Adipocyte (in vitro differentiated cells): ENCODE measurements around the gene SLC15A3.

Experiments
- DNase-seq: peaks from one replicate; pipeline ENCODE4 v3.0.0-alpha.2; 2015; ENCODE audit warnings: low read depth
- H3K27me3 ChIP-seq: replicated peaks from 2 replicates; pipeline ENCODE4 v1.7.0; 2013; ENCODE audit warnings: mild to moderate bottlenecking, low read length, moderate library complexity; ENCODE audit not compliant: control insufficient read depth, insufficient read depth
- H3K36me3 ChIP-seq: 2 replicates; pipeline ENCODE4 v1.7.0; 2013; ENCODE audit warnings: low read length, mild to moderate bottlenecking, moderate library complexity; ENCODE audit not compliant: control insufficient read depth, insufficient read depth, severe bottlenecking
- H3K4me1 ChIP-seq: 2 replicates; pipeline ENCODE4 v1.7.0; 2013; ENCODE audit warnings: mild to moderate bottlenecking, low read length, moderate library complexity; ENCODE audit not compliant: control insufficient read depth, insufficient read depth
- H3K4me3 ChIP-seq: 2 replicates; pipeline ENCODE4 v1.7.0; 2013; ENCODE audit warnings: mild to moderate bottlenecking, low read length, moderate library complexity
- H3K9ac ChIP-seq: 2 replicates; pipeline ENCODE4 v1.7.0; 2013; ENCODE audit warnings: mild to moderate bottlenecking, low read length, moderate library complexity
- H3K9me3 ChIP-seq: 2 replicates; pipeline ENCODE4 v1.7.0; 2013; ENCODE audit warnings: mild to moderate bottlenecking, low read length, moderate library complexity; ENCODE audit not compliant: control insufficient read depth

Gene SLC15A3

GRCh38 chr11:60987577-60988277, 35.8 kb upstream of the SLC15A3 start:
- Histone ChIP-seq H3K36me3 (no peaks in the 10 kb centered on the region), H3K9ac (no peak overlapping the region), H3K4me3 (no peak overlapping the region), H3K4me1 (no peaks in the 10 kb centered on the region), H3K27me3 (peaks cover 41% of the 10 kb centered on the region), H3K9me3 (peaks cover 3% of the 10 kb centered on the region)
- DNase-seq: no peak

GRCh38 chr11:60985991-60986915, 34.3 kb upstream of the SLC15A3 start:
- Histone ChIP-seq H3K9ac (no peak overlapping the region), H3K4me1 (no peaks in the 10 kb centered on the region), H3K36me3 (no peaks in the 10 kb centered on the region), H3K9me3 (peaks cover 3% of the 10 kb centered on the region), H3K4me3 (no peak overlapping the region), H3K27me3 (peaks cover 45% of the 10 kb centered on the region)
- DNase-seq: peak; percentile 8

- no peaks in the 10 kb centered on the region for H3K4me1 ChIP-seq
- no peak overlapping the region for H3K9ac ChIP-seq
- no peak for DNase-seq
- peaks cover 45% of the 10 kb centered on the region for H3K27me3 ChIP-seq
- H3K4me3 ChIP-seq: no peak overlapping the region
- H3K9me3 ChIP-seq: peaks cover 3% of the 10 kb centered on the region
- no peaks in the 10 kb centered on the region for H3K36me3 ChIP-seq
Observed at GRCh38 chr11:60985501-60985900, 33.5 kb upstream of the SLC15A3 start.

GRCh38 chr11:60984636-60985035, 32.7 kb upstream of the SLC15A3 start:
- no peaks in the 10 kb centered on the region for H3K36me3 ChIP-seq
- no peak for DNase-seq
- no peaks in the 10 kb centered on the region for H3K4me1 ChIP-seq
- peaks cover 39% of the 10 kb centered on the region for H3K27me3 ChIP-seq
- H3K4me3 ChIP-seq: no peak overlapping the region
- H3K9me3 ChIP-seq: peaks cover 3% of the 10 kb centered on the region
- H3K9ac ChIP-seq: no peak overlapping the region

DNA sequence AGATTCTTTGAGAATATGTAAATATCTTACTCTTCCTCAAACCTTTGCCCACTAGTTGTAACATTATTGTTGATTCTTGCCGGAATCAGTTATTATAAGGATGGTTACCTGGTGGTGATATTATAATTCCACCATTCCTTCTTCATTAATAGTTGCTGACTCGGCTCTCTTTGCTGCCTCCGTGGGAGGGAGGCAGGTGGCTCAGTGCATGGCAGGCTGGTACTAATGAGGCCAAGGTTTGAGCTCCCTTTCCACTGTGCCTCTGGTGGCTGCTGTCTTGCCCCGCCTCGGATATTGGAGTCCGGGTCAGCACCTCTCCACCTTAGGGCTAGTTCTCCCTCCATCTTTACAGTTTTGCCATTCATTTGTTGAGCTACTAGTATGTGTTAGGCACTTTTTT, 32.2 kb upstream of the SLC15A3 start:
- no peak for DNase-seq
- Histone ChIP-seq H3K9me3 (peaks cover 3% of the 10 kb centered on the region), H3K9ac (no peak overlapping the region), H3K36me3 (no peaks in the 10 kb centered on the region), H3K4me1 (no peaks in the 10 kb centered on the region), H3K4me3 (no peak overlapping the region), H3K27me3 (peaks cover 35% of the 10 kb centered on the region)

DNA sequence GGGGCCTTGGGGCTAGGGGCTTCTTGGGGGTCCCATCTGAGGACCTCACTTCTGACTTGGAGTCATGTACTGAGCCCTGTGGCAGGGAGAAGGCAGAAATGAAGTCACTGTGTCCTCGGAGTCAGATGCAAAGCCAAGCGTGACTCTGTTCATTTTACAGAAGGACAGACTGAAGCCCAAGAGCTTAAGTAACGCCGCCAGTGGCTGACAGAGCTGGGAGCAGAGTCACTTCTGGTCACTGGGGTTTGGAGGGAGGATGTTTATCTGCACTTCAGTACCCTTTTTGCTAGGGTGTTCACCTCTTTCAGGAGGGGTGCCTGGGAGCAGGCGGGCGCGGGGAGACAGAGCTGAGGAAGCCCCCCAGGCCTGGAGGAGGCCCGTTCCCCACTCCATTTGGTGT, 30.2 kb upstream of the SLC15A3 start:
- Histone ChIP-seq H3K4me3 (no peak overlapping the region), H3K9ac (no peak overlapping the region), H3K9me3 (peaks cover 3% of the 10 kb centered on the region), H3K4me1 (no peaks in the 10 kb centered on the region), H3K36me3 (no peaks in the 10 kb centered on the region), H3K27me3 (peaks cover 32% of the 10 kb centered on the region)
- DNase-seq: no peak

DNA sequence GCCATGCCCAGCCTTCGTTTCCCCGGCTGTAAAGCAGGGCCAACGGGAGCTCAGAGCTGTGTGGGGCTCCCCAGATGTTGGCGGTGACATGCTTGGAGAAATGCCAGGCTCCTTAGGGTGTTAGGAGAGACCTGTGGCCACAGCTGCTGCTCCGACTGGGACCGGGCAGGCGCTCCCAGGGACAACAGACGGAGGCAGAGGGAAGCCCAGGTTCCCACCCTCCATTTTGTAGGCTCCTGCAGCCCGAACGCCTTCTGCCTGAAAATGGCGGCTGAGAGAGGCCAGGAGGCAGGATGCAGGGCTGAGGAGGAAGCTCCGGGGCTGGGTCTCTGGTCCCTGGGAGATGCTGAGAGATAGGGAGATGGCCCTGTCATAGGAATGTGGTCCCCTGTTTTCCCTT, 29.5 kb upstream of the SLC15A3 start:
- Histone ChIP-seq H3K9ac (no peak overlapping the region), H3K27me3 (peaks cover 35% of the 10 kb centered on the region), H3K4me1 (no peaks in the 10 kb centered on the region), H3K36me3 (no peaks in the 10 kb centered on the region), H3K4me3 (no peak overlapping the region), H3K9me3 (peaks cover 3% of the 10 kb centered on the region)
- no peak for DNase-seq

DNA sequence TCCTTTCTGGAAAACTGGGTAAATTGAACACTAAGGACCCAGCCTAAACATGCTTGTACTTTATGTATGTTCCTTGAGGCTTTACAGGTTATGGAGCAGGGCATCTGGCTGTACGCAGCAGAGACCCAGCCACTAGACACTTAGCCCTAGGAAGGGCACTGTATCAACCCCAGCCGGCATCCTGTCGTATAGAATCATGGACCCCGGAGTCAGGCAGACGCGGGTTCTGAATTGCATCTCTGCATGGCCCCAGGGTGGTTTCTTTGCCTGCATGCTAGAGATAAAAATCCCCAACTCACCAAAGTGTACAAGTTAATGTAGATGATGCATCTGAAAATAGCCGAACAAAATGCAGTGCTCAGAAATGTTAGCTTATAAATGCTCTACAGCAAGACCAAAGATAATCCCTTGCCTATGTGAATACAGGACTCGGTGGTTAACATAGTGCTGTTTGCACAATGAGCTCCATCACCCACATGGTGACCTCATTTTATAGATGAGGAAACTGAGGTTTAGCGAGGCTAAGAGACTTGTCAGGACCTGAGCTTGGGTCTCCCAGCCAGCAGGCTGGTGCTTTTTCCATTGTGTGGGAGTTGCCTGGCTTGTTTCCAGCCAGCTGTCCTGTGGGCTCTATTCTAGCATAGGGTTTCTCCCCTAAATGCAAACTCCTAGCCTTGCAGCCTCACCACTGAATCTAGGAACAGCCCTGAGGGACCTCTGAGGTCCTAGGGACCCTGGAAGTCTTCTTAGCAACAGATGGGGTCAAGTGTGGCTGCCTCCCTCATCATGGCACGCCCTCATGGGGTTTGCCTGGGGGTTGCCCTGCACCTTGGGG, 26.8 kb upstream of the SLC15A3 start:
- DNase-seq: no peak
- H3K36me3 ChIP-seq: no peaks in the 10 kb centered on the region
- H3K4me3 ChIP-seq: no peak overlapping the region
- H3K9me3 ChIP-seq: peaks cover 2% of the 10 kb centered on the region
- no peak overlapping the region for H3K9ac ChIP-seq
- H3K27me3 ChIP-seq: peaks cover 34% of the 10 kb centered on the region
- no peaks in the 10 kb centered on the region for H3K4me1 ChIP-seq

DNA sequence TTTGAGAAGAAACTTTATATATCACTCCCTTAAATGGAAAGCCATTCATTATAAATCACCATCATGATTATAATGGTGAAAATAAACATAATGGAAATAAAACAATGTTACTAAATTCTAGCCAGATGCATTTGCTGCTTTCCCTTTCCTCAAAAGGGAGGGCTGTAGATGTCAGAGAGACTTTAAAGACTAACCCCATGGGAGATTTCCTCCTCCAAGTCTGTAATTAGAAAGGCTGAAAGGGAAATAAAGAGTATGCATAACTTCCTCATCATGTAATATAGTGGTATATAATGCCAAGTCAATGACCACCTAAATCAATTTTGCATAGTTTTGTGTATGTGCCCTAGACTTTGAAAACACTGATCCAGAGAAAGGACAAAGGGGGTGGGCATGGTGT, 25.9 kb upstream of the SLC15A3 start:
- peaks cover 40% of the 10 kb centered on the region for H3K27me3 ChIP-seq
- H3K9ac ChIP-seq: no peak overlapping the region
- no peak for DNase-seq
- H3K36me3 ChIP-seq: no peaks in the 10 kb centered on the region
- no peak overlapping the region for H3K4me3 ChIP-seq
- H3K4me1 ChIP-seq: no peaks in the 10 kb centered on the region
- no peaks in the 10 kb centered on the region for H3K9me3 ChIP-seq

- no peak for DNase-seq
- no peaks in the 10 kb centered on the region for H3K36me3 ChIP-seq
- no peaks in the 10 kb centered on the region for H3K4me1 ChIP-seq
- no peak overlapping the region for H3K4me3 ChIP-seq
- peaks cover 40% of the 10 kb centered on the region for H3K27me3 ChIP-seq
- H3K9me3 ChIP-seq: no peaks in the 10 kb centered on the region
- no peak overlapping the region for H3K9ac ChIP-seq
Observed at GRCh38 chr11:60977224-60977623, 25.2 kb upstream of the SLC15A3 start.

GRCh38 chr11:60974726-60975125, 22.8 kb upstream of the SLC15A3 start:
- H3K27me3 ChIP-seq: peaks cover 45% of the 10 kb centered on the region
- no peak overlapping the region for H3K9ac ChIP-seq
- DNase-seq: no peak
- no peaks in the 10 kb centered on the region for H3K9me3 ChIP-seq
- H3K36me3 ChIP-seq: no peaks in the 10 kb centered on the region
- no peaks in the 10 kb centered on the region for H3K4me1 ChIP-seq
- no peak overlapping the region for H3K4me3 ChIP-seq
